ENCODE data around the gene LGR6. TPM values are rescaled to one million over a fixed set of nuclear protein-coding genes. Genes with fewer than 3 reads are reported as not detected.
"Not testable (repeated sequence)": the region's sequence is repeated elsewhere in the genome, so short reads cannot be mapped to it uniquely, and the experiment has no call there.

Gene LGR6
- 4.7 TPM for total RNA-seq

GRCh38 chr1:202193614-202194327 is at the start of gene LGR6:
Gene LGR6 (plus strand): TSS chr1:202193799. CDS start chr1:202193990, 191 bp downstream.
- DNase-seq = no peak

GRCh38 chr1:202144402-202145067 is 49.1 kb upstream of the LGR6 start, which contains the start of gene ARL8A:
Gene ARL8A (minus strand): TSS chr1:202144737. CDS start chr1:202144572, 165 bp downstream.
- DNase-seq = peak; percentile 78

GRCh38 chr1:202145068-202145743 is 48.4 kb upstream of the LGR6 start:
- DNase-seq = no peak

- not testable (repeated sequence) for DNase-seq
These were observed 47.9 kb upstream of the LGR6 start for GRCh38 chr1:202145744-202146140.

- no peak for DNase-seq
These were observed 47.3 kb upstream of the LGR6 start for GRCh38 chr1:202146279-202146678.

- no peak for DNase-seq
These were observed 46.6 kb upstream of the LGR6 start for GRCh38 chr1:202146993-202147392.

- no peak for DNase-seq
These were observed 45.2 kb upstream of the LGR6 start for GRCh38 chr1:202148391-202148790.

GRCh38 chr1:202149566-202149965 is 44.0 kb upstream of the LGR6 start:
- DNase-seq = no peak

GRCh38 chr1:202150187-202150586 is 43.4 kb upstream of the LGR6 start:
- DNase-seq = no peak

- no peak for DNase-seq
These were observed 43.0 kb upstream of the LGR6 start for GRCh38 chr1:202150602-202151001.

- DNase-seq = no peak
These were observed 42.6 kb upstream of the LGR6 start for GRCh38 chr1:202151045-202151444.

- no peak for DNase-seq
These were observed 41.2 kb upstream of the LGR6 start for GRCh38 chr1:202152399-202152798.

GRCh38 chr1:202153284-202153683 is 40.3 kb upstream of the LGR6 start:
- DNase-seq = no peak

- no peak for DNase-seq
These were observed 39.3 kb upstream of the LGR6 start for GRCh38 chr1:202154148-202154765.

- peak; percentile 77 for DNase-seq
These were observed 38.7 kb upstream of the LGR6 start for GRCh38 chr1:202154766-202155477.

- peak; percentile 39 for DNase-seq
These were observed 38.0 kb upstream of the LGR6 start for GRCh38 chr1:202155478-202156021.

GRCh38 chr1:202156590-202156989 is 37.0 kb upstream of the LGR6 start:
- no peak for DNase-seq

- no peak for DNase-seq
These were observed 35.7 kb upstream of the LGR6 start for GRCh38 chr1:202157945-202158344.

GRCh38 chr1:202158810-202159533 is 34.6 kb upstream of the LGR6 start:
- no peak for DNase-seq

GRCh38 chr1:202159534-202160371 is 33.8 kb upstream of the LGR6 start:
- no peak for DNase-seq
